GM12801 (cell line): Measurements from ENCODE around the gene LBX1.

ENCODE experiments used
- CTCF ChIP-seq: IDR thresholded peaks from one replicate; pipeline ENCODE4 v1.5.1; 2011; ENCODE audit warnings: control low read depth; ENCODE audit not compliant: insufficient read length; ENCODE audit errors: extremely low read depth

The LBX1 gene

GRCh38 chr10:101189461-101190401 is 39.5 kb downstream of the LBX1 start:
- no peak for TF ChIP-seq CTCF

DNA sequence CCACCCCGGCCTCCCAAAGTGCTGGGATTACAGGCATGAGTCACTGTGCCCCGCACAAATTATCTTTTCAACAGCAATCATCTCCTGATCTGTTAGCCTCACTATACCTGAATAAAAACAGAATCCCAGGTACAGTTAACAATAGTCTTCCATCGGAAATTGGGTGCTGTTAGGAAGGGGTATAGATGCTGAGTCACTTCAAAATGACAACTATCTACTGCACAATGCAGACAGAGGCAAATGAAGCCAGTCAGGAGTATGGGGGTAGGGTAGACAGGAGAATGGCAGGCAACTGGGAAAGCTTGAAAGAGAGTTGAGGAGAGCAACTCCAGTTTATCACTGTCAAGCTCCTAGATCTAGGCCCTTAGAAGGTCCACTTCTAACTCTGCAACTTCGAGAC is 40.3 kb downstream of the LBX1 start:
- no peak for TF ChIP-seq CTCF

DNA sequence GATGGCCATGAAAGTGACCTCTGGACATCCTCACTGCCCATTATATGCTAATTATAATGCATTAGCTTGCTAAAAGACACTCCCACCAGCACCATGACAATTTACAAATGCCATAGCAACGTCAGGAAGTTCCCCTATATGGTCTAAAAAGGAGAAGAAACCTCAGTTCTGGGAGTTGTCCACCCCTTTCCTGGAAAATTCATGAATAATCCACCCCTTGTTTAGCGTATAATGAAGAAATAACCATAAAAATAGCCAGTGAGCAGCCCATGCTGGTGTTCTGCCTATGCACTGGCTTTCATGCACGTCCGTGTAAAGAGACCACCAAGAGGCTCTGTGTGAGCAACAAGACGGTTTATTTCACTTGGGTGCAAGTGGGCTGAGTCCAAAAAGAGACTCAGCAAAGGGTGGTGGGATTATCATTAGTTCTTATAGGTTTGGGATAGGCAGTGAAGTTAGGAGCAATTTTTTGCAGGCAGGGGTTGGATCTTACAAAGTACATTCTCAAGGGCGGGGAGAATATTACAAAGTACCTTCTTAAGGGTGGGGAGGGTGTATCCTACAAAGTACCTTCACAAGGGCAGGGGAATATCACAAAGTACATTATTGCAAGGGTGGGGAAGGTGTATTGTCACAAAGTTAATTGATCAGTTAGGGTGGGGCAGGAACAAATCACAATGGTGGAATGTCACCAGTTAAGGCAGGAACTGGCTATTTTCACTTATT is 45.6 kb downstream of the LBX1 start:
- TF ChIP-seq CTCF: no peak

DNA sequence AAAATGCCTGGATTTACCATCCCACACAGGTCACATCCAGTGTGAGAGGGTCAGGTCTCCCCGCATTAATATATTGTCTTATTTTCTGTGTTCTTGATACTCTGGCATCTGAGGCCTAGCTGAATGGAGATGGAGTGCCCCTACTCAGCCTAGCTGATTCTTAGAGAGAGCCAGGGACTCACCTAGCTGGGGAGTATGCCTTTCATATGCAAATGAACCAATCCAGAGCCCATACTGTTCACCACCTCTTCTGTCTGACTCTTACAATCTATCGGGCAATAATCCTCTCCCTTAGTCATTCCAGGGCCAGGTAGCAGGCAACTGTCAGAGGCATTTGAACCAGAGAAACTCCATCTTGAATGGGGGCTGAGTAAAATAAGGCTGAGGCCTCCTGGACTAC is 46.3 kb downstream of the LBX1 start:
- TF ChIP-seq CTCF: no peak
